C4-2B (cell line): Measurements from ENCODE around the gene FOXD2.

Source experiments
- ZFX ChIP-seq: fragments of 450-650 bp; IDR thresholded peaks from 2 replicates; pipeline ENCODE4 v1.6.1; 2017
- TF ChIP-seq, protein P1 (sequence below): fragments of 450-650 bp; conservative IDR thresholded peaks from 2 replicates; pipeline ENCODE4 v1.5.1; 2017; ENCODE audit warnings: mild to moderate bottlenecking

- TF ChIP-seq, protein P1, sequence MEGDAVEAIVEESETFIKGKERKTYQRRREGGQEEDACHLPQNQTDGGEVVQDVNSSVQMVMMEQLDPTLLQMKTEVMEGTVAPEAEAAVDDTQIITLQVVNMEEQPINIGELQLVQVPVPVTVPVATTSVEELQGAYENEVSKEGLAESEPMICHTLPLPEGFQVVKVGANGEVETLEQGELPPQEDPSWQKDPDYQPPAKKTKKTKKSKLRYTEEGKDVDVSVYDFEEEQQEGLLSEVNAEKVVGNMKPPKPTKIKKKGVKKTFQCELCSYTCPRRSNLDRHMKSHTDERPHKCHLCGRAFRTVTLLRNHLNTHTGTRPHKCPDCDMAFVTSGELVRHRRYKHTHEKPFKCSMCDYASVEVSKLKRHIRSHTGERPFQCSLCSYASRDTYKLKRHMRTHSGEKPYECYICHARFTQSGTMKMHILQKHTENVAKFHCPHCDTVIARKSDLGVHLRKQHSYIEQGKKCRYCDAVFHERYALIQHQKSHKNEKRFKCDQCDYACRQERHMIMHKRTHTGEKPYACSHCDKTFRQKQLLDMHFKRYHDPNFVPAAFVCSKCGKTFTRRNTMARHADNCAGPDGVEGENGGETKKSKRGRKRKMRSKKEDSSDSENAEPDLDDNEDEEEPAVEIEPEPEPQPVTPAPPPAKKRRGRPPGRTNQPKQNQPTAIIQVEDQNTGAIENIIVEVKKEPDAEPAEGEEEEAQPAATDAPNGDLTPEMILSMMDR = no peak
- no peak for TF ChIP-seq ZFX
Observed at GRCh38 chr1:47423872-47424271, 14.0 kb upstream of the FOXD2 start.
